GM19372 (cell line): ENCODE results near the gene SLC30A7.

Source experiments
- ATAC-seq: cut with Tn5 transposase; IDR thresholded peaks from one replicate; pipeline ENCODE4 v1.9.1; 2021; ENCODE audit warnings: mild to moderate bottlenecking, low read depth, moderate library complexity; ENCODE audit not compliant: unreplicated experiment

The SLC30A7 gene

GRCh38 chr1:101017448-101017847, 121.6 kb downstream of the SLC30A7 start:
- no peak for ATAC-seq

- ATAC-seq: no peak
These were observed 126.4 kb downstream of the SLC30A7 start for GRCh38 chr1:101022294-101022693.

- ATAC-seq: peak; percentile 28
These were observed 129.4 kb downstream of the SLC30A7 start for GRCh38 chr1:101025283-101025656.

- ATAC-seq: peak; percentile 75
These were observed 130.0 kb downstream of the SLC30A7 start, which contains the start of gene DPH5 for GRCh38 chr1:101025657-101026429. Gene DPH5 (minus strand): TSS chr1:101025784. CDS start chr1:101025443, 341 bp downstream.

GRCh38 chr1:101026430-101026788, 130.5 kb downstream of the SLC30A7 start:
- ATAC-seq: no peak

GRCh38 chr1:101027194-101027772, 131.4 kb downstream of the SLC30A7 start:
- no peak for ATAC-seq

GRCh38 chr1:101028466-101028865, 132.6 kb downstream of the SLC30A7 start:
- ATAC-seq: no peak

GRCh38 chr1:101029184-101029583, 133.3 kb downstream of the SLC30A7 start:
- no peak for ATAC-seq

- no peak for ATAC-seq
These were observed 135.0 kb downstream of the SLC30A7 start for GRCh38 chr1:101030881-101031280.
